ENCODE results near the gene EPB41L5.

Gene EPB41L5

DNA sequence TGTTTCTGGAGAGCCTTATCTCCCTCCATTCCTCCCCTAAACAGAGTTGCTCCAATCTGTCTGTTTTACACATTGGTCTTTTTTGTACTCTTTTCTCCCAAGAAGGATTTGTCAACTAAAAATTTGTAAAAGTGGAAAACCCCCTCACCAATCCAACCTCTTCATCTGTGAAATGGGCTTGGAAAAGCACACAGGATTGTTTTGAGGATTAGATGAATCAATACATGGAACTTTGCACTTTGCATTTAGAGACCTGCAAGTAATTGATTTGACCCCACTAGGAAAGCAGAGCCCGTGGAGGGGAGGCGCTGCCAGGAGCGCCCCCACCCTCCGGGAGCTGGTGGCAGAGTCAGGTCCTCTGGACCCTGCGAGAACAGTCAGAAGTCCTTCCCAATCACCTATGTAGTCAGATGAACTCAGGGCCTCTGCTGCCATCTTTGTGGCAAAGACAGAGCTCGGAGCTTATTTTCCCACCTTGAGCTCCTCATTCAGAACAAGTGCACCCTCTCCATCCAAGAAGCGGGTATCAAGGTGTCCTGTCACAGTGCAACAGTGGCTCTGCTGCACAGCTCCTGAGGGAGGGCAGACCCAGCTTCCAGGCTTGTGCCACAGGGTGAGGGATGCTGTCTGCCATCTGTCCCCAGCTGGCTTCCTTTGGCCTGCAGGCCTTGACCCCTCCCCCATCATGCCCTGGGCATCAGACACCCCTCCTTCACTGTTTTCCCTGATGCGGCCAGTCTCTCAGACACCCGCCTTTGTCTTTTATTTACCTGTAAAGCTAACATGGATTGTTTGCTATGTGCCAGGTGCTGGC is 212.1 kb downstream of the EPB41L5 start:
- DNase-seq (ENCODE audit: low spot score), result no peak

DNA sequence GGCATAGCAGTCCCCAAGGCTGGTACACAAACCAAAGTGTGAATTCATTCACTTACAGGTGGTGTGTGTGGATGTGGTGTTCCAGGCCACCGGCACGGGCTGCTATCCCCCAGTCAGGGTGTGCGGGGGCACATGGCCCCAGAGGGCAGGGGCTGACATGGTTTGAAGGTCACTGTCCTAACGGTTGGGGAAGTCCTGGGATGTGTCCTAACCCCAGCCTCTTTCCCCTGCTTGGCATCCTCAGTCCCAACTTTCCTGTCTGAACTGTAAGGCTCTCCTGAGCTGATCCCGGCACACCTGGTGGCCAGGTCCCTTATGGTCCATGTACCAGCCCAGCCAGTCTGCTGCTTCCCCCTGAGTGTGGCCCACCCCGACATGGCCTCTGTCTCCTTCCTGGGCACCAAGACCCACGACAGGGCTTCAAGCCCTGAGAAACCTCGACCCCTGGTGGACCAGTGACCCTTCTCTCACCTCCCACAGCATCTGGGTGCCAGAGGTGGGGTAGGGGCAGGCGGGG is 212.7 kb downstream of the EPB41L5 start:
- DNase-seq (ENCODE audit: low spot score), result no peak

DNA sequence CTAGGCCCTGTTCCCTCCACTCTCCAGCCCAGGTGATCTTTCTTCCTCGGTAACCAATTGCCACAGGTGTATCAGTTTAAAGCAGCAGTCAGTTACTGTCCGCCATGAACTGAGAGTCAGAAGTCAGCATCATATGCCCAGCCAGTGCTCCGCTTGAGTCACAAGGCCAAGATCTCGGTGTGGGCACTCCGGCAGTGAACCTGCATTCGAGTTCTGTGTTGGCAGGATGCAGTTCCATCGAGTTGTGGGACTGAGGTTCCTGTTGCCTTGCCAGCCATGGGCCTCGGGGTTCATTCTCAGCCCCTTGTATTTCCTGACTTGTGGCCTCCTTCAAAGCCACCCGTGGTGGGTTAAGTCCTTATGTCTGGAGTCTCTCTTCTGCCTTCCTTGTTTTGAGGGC is 213.4 kb downstream of the EPB41L5 start:
- DNase-seq (ENCODE audit: low spot score), result no peak

DNA sequence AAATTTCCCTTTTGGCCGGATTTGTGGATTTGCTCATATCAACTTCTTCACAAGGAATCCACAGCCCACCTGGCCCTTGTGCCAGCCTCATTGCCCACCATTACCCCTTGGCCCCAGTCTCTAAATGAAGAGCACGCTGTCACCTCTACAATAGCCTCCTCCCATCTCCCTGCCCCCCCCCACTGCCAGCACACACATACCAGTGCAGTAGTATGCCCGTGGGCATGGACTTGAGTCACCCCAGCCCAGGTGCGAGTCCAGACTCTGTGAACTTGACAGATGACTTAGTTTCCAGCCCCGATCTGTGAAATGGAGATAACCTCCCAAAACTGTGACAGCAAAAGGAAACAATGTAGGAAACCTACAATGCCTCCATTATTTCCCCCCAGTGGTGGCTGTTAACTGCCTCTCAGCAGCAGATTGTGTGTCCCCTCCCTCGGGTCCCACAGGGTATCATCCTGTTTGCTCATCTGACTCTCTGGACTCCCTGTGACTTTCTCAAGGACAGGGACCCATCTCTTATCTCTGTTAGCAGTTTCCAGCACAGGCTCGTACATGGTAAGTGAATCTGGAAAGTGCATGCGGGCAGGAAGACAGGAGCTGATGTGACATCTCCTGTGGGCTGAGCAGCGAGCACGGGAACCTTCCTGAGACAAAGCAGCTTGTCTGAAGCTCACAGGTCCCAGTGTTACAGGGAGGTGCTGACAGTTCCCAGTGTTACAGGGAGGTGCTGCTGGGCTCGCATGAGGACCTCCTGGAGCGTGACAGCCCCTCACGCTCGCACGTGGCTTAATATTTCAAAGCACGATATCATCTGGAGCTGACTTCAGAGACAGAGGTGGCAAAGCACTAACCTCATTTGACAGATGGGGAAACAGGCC is 214.5 kb downstream of the EPB41L5 start:
- no peak for DNase-seq (ENCODE audit: low spot score)

DNA sequence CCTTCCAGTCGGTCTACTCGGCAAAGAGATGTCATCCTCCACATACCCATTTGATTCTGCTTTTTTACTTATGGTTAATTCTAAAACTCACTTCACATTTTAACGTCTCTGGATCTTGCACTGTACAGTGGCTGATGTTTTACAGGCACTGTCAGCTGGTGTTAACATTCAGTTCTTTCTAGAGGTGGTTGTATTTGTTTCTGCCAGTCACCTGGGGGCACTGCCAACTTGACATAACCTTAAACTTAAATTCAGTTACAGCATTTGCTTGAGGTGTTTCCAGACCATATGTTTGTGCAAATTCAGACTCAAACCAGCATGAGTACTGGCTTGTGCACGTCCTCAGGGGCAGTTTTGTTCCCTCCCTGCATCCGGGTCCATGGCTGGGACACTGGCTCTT is 215.6 kb downstream of the EPB41L5 start:
- no peak for DNase-seq (ENCODE audit: low spot score)
